ENCODE measurements around the gene RAB11FIP4. TPM values are rescaled to one million over a fixed set of nuclear protein-coding genes. Genes with fewer than 3 reads are reported as not detected.
A peak's percentile ranks its signal among the peaks of the same experiment; 100 is the strongest.

The RAB11FIP4 gene
- total and polyA plus RNA-seq, 9 donors = 1.8 to 16.5 (median 6.4) TPM

DNA sequence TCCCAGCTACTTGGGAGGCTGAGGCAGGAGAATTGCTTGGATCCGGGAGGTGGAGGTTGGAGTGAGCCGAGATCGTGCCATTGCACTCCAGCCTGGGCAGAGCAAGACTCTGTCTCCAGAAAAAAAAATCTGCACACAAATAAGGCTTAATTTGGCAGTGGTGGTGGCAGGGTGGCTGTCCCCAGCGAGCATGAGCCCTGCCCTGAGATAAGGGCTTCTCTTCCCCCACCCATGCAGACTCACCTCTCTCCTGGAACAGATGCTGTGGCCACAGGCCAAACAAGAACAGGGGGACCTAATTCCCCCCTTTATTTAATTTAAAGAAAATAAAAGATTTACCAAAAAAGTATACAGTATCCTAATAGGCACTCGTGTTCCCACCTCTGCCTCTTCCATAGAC lies 157.2 kb downstream of the RAB11FIP4 start:
- 37 to 56% (median 41%) methylated on average over 5 of the region's 5 CpGs for WGBS, 3 donors
- H3K27ac ChIP-seq = peak overlapping the region in 1 of 2 donors; percentile 84
- DNase-seq = no peak

DNA sequence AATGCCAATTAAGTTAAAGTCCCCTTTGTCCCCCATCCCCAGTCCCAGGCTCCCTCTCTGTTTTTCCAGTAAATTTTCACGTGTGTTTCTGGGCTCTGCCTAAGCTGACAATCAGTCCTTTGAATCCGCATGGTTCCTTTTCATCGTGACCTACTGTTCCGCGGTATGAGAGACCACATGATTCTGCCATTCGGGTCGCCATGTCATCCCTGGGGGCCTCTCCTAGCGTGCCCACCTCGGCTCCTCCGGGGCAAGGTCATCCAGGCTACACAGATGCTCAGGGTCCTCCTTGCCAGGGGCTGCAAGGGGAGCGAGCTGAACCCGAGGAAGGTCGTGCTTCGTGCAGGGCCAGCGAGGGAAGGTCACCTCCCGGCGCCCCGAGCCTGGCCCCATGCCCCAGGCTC lies 157.6 kb downstream of the RAB11FIP4 start:
- Histone ChIP-seq H3K4me1 (ENCODE audit: insufficient read depth) (no peaks in the 10 kb centered on the region), H3K4me3 (peak overlapping the region; percentile 99), H3K9me3 (no peaks in the 10 kb centered on the region), H3K27me3 (no peaks in the 10 kb centered on the region), H3K36me3 (no peaks in the 10 kb centered on the region), H3K27ac (peak overlapping the region; percentile 84 to 91)
- intact Hi-C loops (cut with DNase I) = no loop called here
- TF ChIP-seq POLR2A (IDR thresholded peaks at IDR 0.05) = no peak
- TF ChIP-seq, protein P1, sequence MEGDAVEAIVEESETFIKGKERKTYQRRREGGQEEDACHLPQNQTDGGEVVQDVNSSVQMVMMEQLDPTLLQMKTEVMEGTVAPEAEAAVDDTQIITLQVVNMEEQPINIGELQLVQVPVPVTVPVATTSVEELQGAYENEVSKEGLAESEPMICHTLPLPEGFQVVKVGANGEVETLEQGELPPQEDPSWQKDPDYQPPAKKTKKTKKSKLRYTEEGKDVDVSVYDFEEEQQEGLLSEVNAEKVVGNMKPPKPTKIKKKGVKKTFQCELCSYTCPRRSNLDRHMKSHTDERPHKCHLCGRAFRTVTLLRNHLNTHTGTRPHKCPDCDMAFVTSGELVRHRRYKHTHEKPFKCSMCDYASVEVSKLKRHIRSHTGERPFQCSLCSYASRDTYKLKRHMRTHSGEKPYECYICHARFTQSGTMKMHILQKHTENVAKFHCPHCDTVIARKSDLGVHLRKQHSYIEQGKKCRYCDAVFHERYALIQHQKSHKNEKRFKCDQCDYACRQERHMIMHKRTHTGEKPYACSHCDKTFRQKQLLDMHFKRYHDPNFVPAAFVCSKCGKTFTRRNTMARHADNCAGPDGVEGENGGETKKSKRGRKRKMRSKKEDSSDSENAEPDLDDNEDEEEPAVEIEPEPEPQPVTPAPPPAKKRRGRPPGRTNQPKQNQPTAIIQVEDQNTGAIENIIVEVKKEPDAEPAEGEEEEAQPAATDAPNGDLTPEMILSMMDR (IDR thresholded peaks at IDR 0.05) = no peak
- 1 to 2% (median 2%) methylated on average over 17 to 18 of the region's 18 CpGs for WGBS, 3 donors
- peak in 1 of 5 donors; percentile 44 for DNase-seq

More for the DNA sequence above, 157.2 kb downstream of the RAB11FIP4 start:
- no peaks in the 10 kb centered on the region for H3K27me3 ChIP-seq
- intact Hi-C loops (cut with DNase I) = no loop called here
- H3K4me3 ChIP-seq = peak overlapping the region; percentile 99
- H3K9me3 ChIP-seq = no peaks in the 10 kb centered on the region
- TF ChIP-seq POLR2A (IDR thresholded peaks at IDR 0.05) (no peak), EP300 (IDR thresholded peaks at IDR 0.05) (no peak)
- TF ChIP-seq, protein P1 (IDR thresholded peaks at IDR 0.05) = no peak
- no peaks in the 10 kb centered on the region for H3K4me1 ChIP-seq (ENCODE audit: insufficient read depth)
- H3K36me3 ChIP-seq = no peaks in the 10 kb centered on the region

GRCh38 chr17:31549525-31550388 lies 158.3 kb downstream of the RAB11FIP4 start:
- Histone ChIP-seq H3K4me1 (ENCODE audit: insufficient read depth) (no peaks in the 10 kb centered on the region), H3K36me3 (no peaks in the 10 kb centered on the region), H3K27me3 (no peaks in the 10 kb centered on the region), H3K9me3 (no peaks in the 10 kb centered on the region), H3K27ac (peak overlapping the region; percentile 84 to 91), H3K4me3 (peak overlapping the region; percentile 99)
- TF ChIP-seq, protein P1 (IDR thresholded peaks at IDR 0.05) = no peak
- TF ChIP-seq EP300 (IDR thresholded peaks at IDR 0.05) = no peak
- peak; percentile 44 for TF ChIP-seq POLR2A (IDR thresholded peaks at IDR 0.05)
- intact Hi-C loops (cut with DNase I) = loop anchor here in 2 of 4 donors (1.0 to 5.0 kb wide), 2 partner anchors 10 to 283 kb away; no protein-coding TSS in a partner anchor
- DNase-seq = peak; percentile 88 to 93 (median 92)
- 1% methylated on average over 70 to 103 of the region's 105 CpGs for WGBS, 3 donors

DNA sequence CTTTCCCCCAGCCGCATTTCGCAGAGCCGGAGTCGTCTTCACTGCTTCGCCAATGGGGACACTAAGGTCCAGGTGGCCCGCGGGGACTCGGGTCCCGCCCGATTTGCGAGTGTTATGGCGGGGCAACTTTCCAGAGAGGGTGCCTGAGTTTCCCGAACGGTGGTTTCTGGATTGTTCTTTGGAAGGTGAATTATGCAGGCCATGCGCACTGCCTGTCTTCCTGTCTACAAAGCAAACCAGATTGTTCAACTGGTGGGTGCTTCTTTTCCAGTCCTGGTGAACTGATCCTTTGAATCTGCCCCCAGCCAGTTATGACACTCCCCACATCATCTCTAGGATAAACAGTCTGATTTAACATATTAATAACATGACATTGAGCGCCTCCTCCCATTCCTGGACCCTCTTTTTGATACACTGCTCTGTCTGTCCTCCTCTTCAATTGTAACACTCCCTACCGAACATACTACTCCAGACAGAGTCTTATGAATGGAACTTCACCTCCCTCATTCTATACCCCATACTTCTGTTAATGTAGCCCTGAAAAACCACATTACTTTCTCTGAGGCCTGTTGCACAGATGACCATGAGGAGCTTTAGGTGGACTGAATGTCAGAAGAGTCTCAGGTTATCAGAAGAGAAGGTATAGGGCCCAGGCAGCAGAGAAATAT lies 159.0 kb downstream of the RAB11FIP4 start:
- intact Hi-C loops (cut with DNase I) = loop anchor here in 2 of 4 donors (1.0 to 5.0 kb wide), 2 partner anchors 9 to 282 kb away; no protein-coding TSS in a partner anchor

More for the DNA sequence above, 159.0 kb downstream of the RAB11FIP4 start:
- H3K4me3 ChIP-seq = peak overlapping the region; percentile 99
- H3K36me3 ChIP-seq = no peaks in the 10 kb centered on the region
- WGBS, 3 donors = 12 to 13% (median 12%) methylated on average over 17 of the region's 17 CpGs
- peak in 1 of 5 donors; percentile 54 for DNase-seq
- TF ChIP-seq, protein P1 (IDR thresholded peaks at IDR 0.05) = no peak
- no peak for TF ChIP-seq POLR2A (IDR thresholded peaks at IDR 0.05)
- TF ChIP-seq EP300 (IDR thresholded peaks at IDR 0.05) = no peak
- no peaks in the 10 kb centered on the region for H3K4me1 ChIP-seq (ENCODE audit: insufficient read depth)
- no peaks in the 10 kb centered on the region for H3K27me3 ChIP-seq
- H3K27ac ChIP-seq = peak overlapping the region in 1 of 2 donors; percentile 91
- no peaks in the 10 kb centered on the region for H3K9me3 ChIP-seq
